Heart left ventricle (tissue), 16 donors: ENCODE data around the gene MYH15. TPM values are rescaled to one million over a fixed set of nuclear protein-coding genes. Genes with fewer than 3 reads are reported as not detected.

Source experiments
- ATAC-seq, 4 donors: fragments of 200-7000 bp; cut with Tn5 transposase; one replicate each; pipeline ENCODE4 v1.9.1; 2020 to 2022; ENCODE audit warnings: moderate library complexity in 4 of 4, mild to moderate bottlenecking in 3 of 4, moderate number of reproducible peaks in 1 of 4
- DNase-seq, 5 donors: peaks; one replicate each; pipeline ENCODE4 v3.0.0-alpha.2; 2020
- H3K27ac ChIP-seq, 12 donors: fragments of 200-600 bp; sonication (generic) in 4 of 12; one replicate each; pipeline versions ENCODE4 v1.5.0 to v1.8.0; 2016 to 2022; ENCODE audit warnings: mild to moderate bottlenecking in 2 of 12
- H3K27me3 ChIP-seq, 9 donors: fragments of 200-600 bp; sonication (generic) in 2 of 9; one replicate each; pipeline versions ENCODE4 v1.5.1 to v1.8.0; 2016 to 2022; ENCODE audit warnings: mild to moderate bottlenecking in 3 of 9
- H3K36me3 ChIP-seq, 9 donors: fragments of 200-600 bp; sonication (generic) in 2 of 9; one replicate each; pipeline versions ENCODE4 v1.5.0 to v1.8.0; 2018 to 2022; ENCODE audit warnings: mild to moderate bottlenecking in 2 of 9
- H3K4me1 ChIP-seq, 12 donors: fragments of 200-600 bp; sonication (generic) in 4 of 12; one replicate each; pipeline versions ENCODE4 v1.5.0 to v1.8.0; 2016 to 2022; ENCODE audit warnings: mild to moderate bottlenecking in 3 of 12
- H3K4me3 ChIP-seq, 12 donors: fragments of 200-600 bp; sonication (generic) in 4 of 12; one replicate each; pipeline versions ENCODE4 v1.5.0 to v1.8.0; 2017 to 2022; ENCODE audit warnings: mild to moderate bottlenecking in 9 of 12, moderate library complexity in 4 of 12
- H3K9me3 ChIP-seq, 12 donors: fragments of 200-600 bp; sonication (generic) in 4 of 12; one replicate each; pipeline versions ENCODE4 v1.5.0 to v1.8.0; 2016 to 2022; ENCODE audit warnings: mild to moderate bottlenecking in 1 of 12
- CTCF ChIP-seq, 12 donors: fragments of 200-600 bp; sonication (generic) in 4 of 12; IDR thresholded peaks; one replicate each; pipeline versions ENCODE4 v1.5.0 to v1.8.0; 2018 to 2022; ENCODE audit warnings: antibody characterized with exemption in 12 of 12, mild to moderate bottlenecking in 5 of 12
- POLR2A ChIP-seq, 2 donors: fragments of 450-650 bp; IDR thresholded peaks; one replicate each; pipeline ENCODE4 v1.6.1; 2017; ENCODE audit warnings: antibody characterized with exemption in 2 of 2, mild to moderate bottlenecking in 2 of 2, moderate library complexity in 2 of 2
- WGBS, 4 donors: extraction: QIAGEN DNeasy Blood & Tissue Kit in 2 of 4; methylation state at CpG; one replicate each; pipeline versions ENCODE4 v1.1.5 to v1.1.7; 2013 to 2018; 5-methylcytosine and 5-hydroxymethylcytosine counted together
- intact Hi-C, 10 donors: fragments of 100-400 bp; cut with DNase I; formaldehyde crosslinking; loops; one replicate each; pipeline versions ENCODE4 v1.11.1 to v1.14.2; 2022
- polyA plus RNA-seq, 2 donors: library from polyadenylated mRNA; stranded (reverse); fragments of 200-250 nt; gene quantifications; one replicate each; pipeline ENCODE4 v1.2.3, GENCODE V29; 2013
- total RNA-seq, 9 donors: library from RNA; depleted of rRNA in 2 of 9; stranded (reverse); fragments of >200 nt in 2 of 9; fragmentation: NEBNext Ultra II Directional in 3 of 9; extraction: Animal tissue kit (Norgen Biotek cat#: 25700) in 3 of 9; gene quantifications; one replicate each; pipeline versions ENCODE4 v1.1.0 to v1.2.4, GENCODE V29; 2016 to 2023
- donor health status: ischemic (EF 13 %, LVEDD 7.1; RV severe dilation, severe dysfunction).
- donor health status: healthy with polysubstance abuse.
- donor health status: DM: no; HTN: yes; CAD: no.
- donor health status: DM: no; HTN: no; CAD: no.
- donor health status: ischemic (EF 25% LVEDD 6.9; RV normal size, moderate dysfunction).
- donor health status: ischemic (EF 25% LVEDD 5.7; RV mildly dilated, moderate dysfunction).
- donor health status: healthy.
- donor health status: DM: yes; HTN: yes; CAD: no.
- donor health status: ischemic (EF 35%, LVEDD 5.7; RV mildly dilated, moderate dysfunction).
- donor health status: nonischemic (EF 11% LVEDD 7.7; RV severe dilation, severe dysfunction).
- donor health status: DM: yes; HTN: yes; CAD: no.
- donor health status: PGD.
- donor health status: ischemic (EF 29% LVEDD 5.4; RV normal size, mild dysfunction).
- donor health status: nonischemic (EF 23%, LVEDD 6.1; RV moderate dilation, normal function).

MYH15 gene
- total and polyA plus RNA-seq, 11 donors = 0.08 to 1.2 (median 0.27) TPM

GRCh38 chr3:108511055-108511454 lies 659 bp upstream of the MYH15 start:
- WGBS, 4 donors = 95 to 98% (median 97%) methylated on average over 4 of the region's 4 CpGs
- H3K9me3 ChIP-seq = no peaks in the 10 kb centered on the region
- no peaks in the 10 kb centered on the region for H3K27me3 ChIP-seq
- H3K4me3 ChIP-seq = no peak overlapping the region
- H3K27ac ChIP-seq = no peak overlapping the region
- ATAC-seq = no peak
- intact Hi-C loops = no loop called here
- H3K4me1 ChIP-seq = peaks cover 0 to 9% (median 0%) of the 10 kb centered on the region in 12 donors
- H3K36me3 ChIP-seq = no peaks in the 10 kb centered on the region
- TF ChIP-seq POLR2A (IDR thresholded peaks at IDR 0.05) (no peak), CTCF (IDR thresholded peaks at IDR 0.05) (no peak)
- no peak for DNase-seq

DNA sequence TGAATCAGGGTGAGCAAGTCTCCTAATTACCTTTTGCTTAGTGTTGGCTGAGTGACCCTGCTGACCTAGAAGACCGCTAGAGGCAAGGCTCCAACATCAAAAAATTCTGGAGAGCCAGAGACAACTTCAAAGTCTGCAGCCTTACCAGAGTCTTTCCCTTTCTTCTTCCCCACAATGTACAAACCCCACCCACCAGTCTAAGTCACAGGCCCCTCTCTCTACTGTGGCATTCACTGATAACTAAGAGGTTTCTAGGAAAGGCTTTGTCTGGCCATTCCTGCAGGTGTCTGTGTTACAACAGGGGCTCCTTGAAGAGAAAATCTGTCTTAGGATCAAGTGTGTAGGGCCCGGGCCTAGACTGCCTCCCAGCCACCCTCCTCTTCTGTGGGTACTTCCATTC lies 525 bp downstream of the MYH15 start:
- Histone ChIP-seq H3K27ac (no peak overlapping the region), H3K9me3 (no peaks in the 10 kb centered on the region), H3K27me3 (no peaks in the 10 kb centered on the region), H3K36me3 (no peaks in the 10 kb centered on the region), H3K4me3 (no peak overlapping the region), H3K4me1 (peaks cover 0 to 9% (median 0%) of the 10 kb centered on the region in 12 donors)
- intact Hi-C loops = loop anchor here in 1 of 10 donors (5.0 kb wide), 1 partner anchor 42 kb away; no protein-coding TSS in a partner anchor
- 65 to 89% (median 68%) methylated on average over 2 of the region's 2 CpGs for WGBS, 4 donors
- ATAC-seq = no peak
- DNase-seq = no peak
- TF ChIP-seq POLR2A (IDR thresholded peaks at IDR 0.05) = no peak
- no peak for TF ChIP-seq CTCF (IDR thresholded peaks at IDR 0.05)

GRCh38 chr3:108509263-108509662 lies 1.1 kb downstream of the MYH15 start:
- Histone ChIP-seq H3K9me3 (no peaks in the 10 kb centered on the region), H3K36me3 (no peaks in the 10 kb centered on the region), H3K4me1 (peaks cover 0 to 9% (median 0%) of the 10 kb centered on the region in 12 donors), H3K27me3 (no peaks in the 10 kb centered on the region), H3K4me3 (no peak overlapping the region), H3K27ac (no peak overlapping the region)
- intact Hi-C loops = loop anchor here in 1 of 10 donors (5.0 kb wide), 1 partner anchor 43 kb away; no protein-coding TSS in a partner anchor
- no peak for ATAC-seq
- no peak for TF ChIP-seq POLR2A (IDR thresholded peaks at IDR 0.05)
- TF ChIP-seq CTCF (IDR thresholded peaks at IDR 0.05) = no peak
- WGBS, 4 donors = 36 to 44% (median 39%) methylated on average over 3 of the region's 3 CpGs
- no peak for DNase-seq

DNA sequence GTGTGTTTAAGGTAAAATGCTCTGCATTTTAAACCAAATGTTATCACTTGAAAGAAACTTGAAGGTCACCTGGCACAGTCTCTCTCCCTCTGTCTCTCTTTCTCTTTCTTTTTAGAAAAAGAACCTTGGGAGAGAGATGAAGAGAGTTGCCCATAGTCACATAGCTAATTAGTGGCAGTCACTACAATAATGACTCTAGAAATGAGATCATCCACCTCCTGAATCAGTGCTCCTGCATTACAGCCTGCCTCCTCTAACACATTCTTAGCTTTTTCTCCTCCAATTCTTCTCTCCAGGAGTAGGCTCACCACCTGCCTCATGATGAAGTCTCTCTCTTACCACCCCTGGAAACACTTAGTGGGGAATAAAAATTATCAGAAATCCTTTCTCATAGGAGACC lies 2.5 kb downstream of the MYH15 start:
- Histone ChIP-seq H3K36me3 (no peaks in the 10 kb centered on the region), H3K27me3 (no peaks in the 10 kb centered on the region), H3K4me1 (peaks cover 0 to 9% (median 0%) of the 10 kb centered on the region in 12 donors), H3K4me3 (no peak overlapping the region), H3K27ac (no peak overlapping the region), H3K9me3 (no peaks in the 10 kb centered on the region)
- TF ChIP-seq CTCF (IDR thresholded peaks at IDR 0.05) (no peak), POLR2A (IDR thresholded peaks at IDR 0.05) (no peak)
- DNase-seq (no peak), ATAC-seq (no peak)
- intact Hi-C loops = loop anchor here in 1 of 10 donors (5.0 kb wide), 1 partner anchor 44 kb away; no protein-coding TSS in a partner anchor
